HepG2 (cell line): ENCODE data around the gene MACROD2. TPM values are rescaled to one million over a fixed set of nuclear protein-coding genes. Genes with fewer than 3 reads are reported as not detected.

ENCODE experiments used
- ATAC-seq: fragments of 200-7000 bp; cut with Tn5 transposase; 3 replicates; pipeline ENCODE4 v1.9.1; 2020; ENCODE audit warnings: mild to moderate bottlenecking, moderate library complexity
- BruUV-seq: library from RNA; stranded (reverse); fragments of 400-500 nt; replicated peaks from 2 replicates; lab custom pipeline; 2021; lab: Mats Ljungman, UMichigan
- CTCF ChIA-PET: fragments of 300-600 bp; formaldehyde crosslinking; extraction: SDS; loops from one replicate; lab custom pipeline; 2021; ENCODE audit warnings: low total read pairs, inconsistent platforms, low intra/inter-chr PET ratio; lab: Yijun Ruan, JAX
- POLR2A ChIA-PET: fragments of 350-600 bp; sonication (Branson Sonifier 250); formaldehyde crosslinking; loops from one replicate; lab custom pipeline; 2020; ENCODE audit warnings: antibody characterized with exemption, inconsistent platforms; lab: Yijun Ruan, JAX
- DNase-seq: peaks from one replicate; pipeline ENCODE4 v3.0.0-alpha.2; 2015; ENCODE audit warnings: low spot score
- FAIRE-seq: peaks from 3 replicates; lab custom pipeline; 2011; peaks lifted over from hg19 to GRCh38; lab: Jason Lieb, UNC
- H2AFZ ChIP-seq: one replicate; pipeline ENCODE4 v1.6.1; 2011; ENCODE audit warnings: low read length, inconsistent platforms
- H3K27ac ChIP-seq: fragments of 300-600 bp; 3 replicates; pipeline ENCODE4 v1.8.0; 2011; ENCODE audit warnings: mixed run types, mild to moderate bottlenecking, mixed read lengths, low read length, inconsistent platforms; ENCODE audit not compliant: insufficient read depth; ENCODE audit errors: extremely low read length
- H3K27me3 ChIP-seq, 2 experiments: fragments of 200-600 bp in 1 of 2; 2 replicates in 1 of 2; 3 replicates in 1 of 2; pipeline versions ENCODE4 v1.6.0 to v1.8.0; 2011; ENCODE audit warnings: low read length in 2 of 2, mild to moderate bottlenecking in 2 of 2, moderate library complexity in 2 of 2, inconsistent platforms in 1 of 2; ENCODE audit not compliant: insufficient read depth in 2 of 2, control insufficient read depth in 1 of 2
- H3K36me3 ChIP-seq, 2 experiments: fragments of 200-600 bp in 1 of 2; replicated peaks in 1 of 2; 2 replicates in 1 of 2; 3 replicates in 1 of 2; pipeline versions ENCODE4 v1.5.1 to v1.8.0; 2011; ENCODE audit warnings: low read length in 2 of 2, inconsistent platforms in 1 of 2; ENCODE audit not compliant: insufficient read depth in 2 of 2, control insufficient read depth in 1 of 2
- H3K4me1 ChIP-seq: 2 replicates; pipeline ENCODE4 v1.5.1; 2012; ENCODE audit warnings: low read length, inconsistent platforms; ENCODE audit not compliant: insufficient read depth
- H3K4me2 ChIP-seq: 2 replicates; pipeline ENCODE4 v1.6.0; 2011; ENCODE audit warnings: low read depth, low read length, inconsistent platforms
- H3K4me3 ChIP-seq, 3 experiments: fragments of 200-600 bp in 1 of 3; sonication (generic), shearing (Covaris generic) in 1 of 3; replicated peaks in 1 of 3; 2 replicates each; pipeline ENCODE4 v1.5.1; 2011 to 2016; ENCODE audit warnings: low read length in 3 of 3, inconsistent platforms in 2 of 3, low read depth in 2 of 3, mild to moderate bottlenecking in 2 of 3, control low read depth in 1 of 3, mixed read lengths in 1 of 3; ENCODE audit not compliant: insufficient read depth in 1 of 3
- H3K79me2 ChIP-seq: one replicate; pipeline ENCODE4 v1.6.1; 2011; ENCODE audit warnings: low read length, inconsistent platforms; ENCODE audit not compliant: insufficient read depth
- H3K9ac ChIP-seq: 2 replicates; pipeline ENCODE4 v1.6.0; 2011; ENCODE audit warnings: mild to moderate bottlenecking, low read depth, low read length, inconsistent platforms; ENCODE audit not compliant: insufficient read depth
- H3K9me3 ChIP-seq: 2 replicates; pipeline ENCODE4 v1.5.1; 2012; ENCODE audit warnings: mild to moderate bottlenecking, low read length
- H4K20me1 ChIP-seq: 2 replicates; pipeline ENCODE4 v1.6.0; 2011; ENCODE audit warnings: inconsistent platforms, mild to moderate bottlenecking, low read length, moderate library complexity; ENCODE audit not compliant: insufficient read depth
- BCL3 ChIP-seq: sonication (generic); formaldehyde crosslinking; IDR thresholded peaks from 2 replicates; pipeline ENCODE4 v1.5.1; 2020; ENCODE audit warnings: mild to moderate bottlenecking, missing genetic modification reagents, moderate library complexity
- CBX5 ChIP-seq: sonication (generic); formaldehyde crosslinking; IDR thresholded peaks from 2 replicates; pipeline ENCODE4 v1.4.0; 2020; ENCODE audit warnings: missing genetic modification reagents, borderline replicate concordance
- CHD4 ChIP-seq: fragments of 200-600 bp; sonication (generic); IDR thresholded peaks from 2 replicates; pipeline ENCODE4 v1.7.0; 2017; ENCODE audit warnings: mild to moderate bottlenecking, low read length, borderline replicate concordance
- GFI1 ChIP-seq: sonication (generic); formaldehyde crosslinking; IDR thresholded peaks from 2 replicates; pipeline ENCODE4 v1.5.0; 2020; ENCODE audit warnings: missing genetic modification reagents, mild to moderate bottlenecking, borderline replicate concordance
- RXRB ChIP-seq: IDR thresholded peaks from 2 replicates; pipeline ENCODE4 v1.6.1; 2016; ENCODE audit warnings: borderline replicate concordance, missing genetic modification reagents, missing compliant biosample characterization
- ZBTB3 ChIP-seq: sonication (generic); formaldehyde crosslinking; IDR thresholded peaks from 2 replicates; pipeline ENCODE4 v1.4.0; 2020; ENCODE audit warnings: low read depth, mild to moderate bottlenecking, moderate library complexity, missing genetic modification reagents, borderline replicate concordance
- ZNF256 ChIP-seq: sonication (generic); formaldehyde crosslinking; conservative IDR thresholded peaks from 2 replicates; pipeline ENCODE4 v1.4.0; 2020; ENCODE audit warnings: missing genetic modification reagents
- ZNF460 ChIP-seq: sonication (generic); formaldehyde crosslinking; IDR thresholded peaks from 2 replicates; pipeline ENCODE4 v1.5.1; 2020; ENCODE audit warnings: missing genetic modification reagents, mild to moderate bottlenecking, borderline replicate concordance
- ZNF484 ChIP-seq: sonication (generic); formaldehyde crosslinking; IDR thresholded peaks from 2 replicates; pipeline ENCODE4 v1.5.1; 2020; ENCODE audit warnings: mild to moderate bottlenecking, low read depth, missing genetic modification reagents, borderline replicate concordance
- ZNF563 ChIP-seq: sonication (generic); formaldehyde crosslinking; IDR thresholded peaks from 2 replicates; pipeline ENCODE4 v1.8.0; 2022; ENCODE audit warnings: mild to moderate bottlenecking, moderate library complexity, missing genetic modification reagents
- ZNF652 ChIP-seq: IDR thresholded peaks from 2 replicates; pipeline ENCODE4 v1.6.1; 2016; ENCODE audit warnings: low read depth, borderline replicate concordance
- WGBS: methylation state at CpG from one replicate; pipeline ENCODE4 v1.1.6; 2017; ENCODE audit warnings: low lambda C conversion rate; 5-methylcytosine and 5-hydroxymethylcytosine counted together
- in situ Hi-C: cut with HindIII; loops from 2 replicates; pipeline ENCODE4 v1.10.0; 2017; ENCODE audit warnings: low pct_unique_long_range_greater_than_20kb; ENCODE audit not compliant: extremely low pct_ligation_motif_present
- intact Hi-C: fragments of 100-400 bp; cut with micrococcal nuclease; formaldehyde crosslinking; loops from one replicate; pipeline ENCODE4 v1.10.0; 2022; ENCODE audit not compliant: unreplicated experiment
- polyA plus RNA-seq, 8 experiments: library from polyadenylated mRNA; depleted of rRNA in 3 of 8; stranded (reverse) in 7 of 8; unstranded in 1 of 8; fragments of >200 nt; fragmentation: Illumina TruSeq in 4 of 8; extraction: Trizol in 4 of 8; gene quantifications; 2 replicates each; pipeline versions ENCODE4 v1.2.1 to v1.2.3, GENCODE V29; 2011 to 2016; ENCODE audit warnings: low read depth in 4 of 8, missing spikeins in 1 of 8, mixed read lengths in 1 of 8; ENCODE audit not compliant: insufficient read depth in 1 of 8
- total RNA-seq, 5 experiments: library from RNA; depleted of rRNA; stranded (reverse); fragments of >200 nt; fragmentation: Illumina TruSeq; extraction: Trizol; gene quantifications; 2 replicates each; pipeline ENCODE4 v1.2.3, GENCODE V29; 2016; ENCODE audit warnings: low read depth in 1 of 5
- TF ChIP-seq, protein P1 (sequence below): IDR thresholded peaks from 2 replicates; pipeline ENCODE4 v1.6.1; 2016; ENCODE audit warnings: low read depth, missing genetic modification reagents, missing compliant biosample characterization

MACROD2 gene
- total and polyA plus RNA-seq, 2 of the 13 experiments (the other 11 are each of a cell fraction or from before 2014, with no cell fraction given), result 0.13 to 0.51 TPM

- BruUV-seq, result no TSS peak
- no peaks in the 10 kb centered on the region for H3K27me3 ChIP-seq
- ChIA-PET POLR2A (no interaction called here), CTCF (no interaction called here)
- no peaks in the 10 kb centered on the region for H3K4me1 ChIP-seq
- no peak overlapping the region for H3K4me2 ChIP-seq
- H2AFZ ChIP-seq, result no peak overlapping the region
- H3K9me3 ChIP-seq, result no peaks in the 10 kb centered on the region
- TF ChIP-seq ZNF256 (CRISPR knock-in tag) (no peak), ZBTB3 (no peak), ZNF484 (CRISPR knock-in tag) (no peak)
- no peak overlapping the region for H3K4me3 ChIP-seq
- FAIRE-seq, result no peak
- H4K20me1 ChIP-seq, result no peaks in the 10 kb centered on the region
- no peaks in the 10 kb centered on the region for H3K79me2 ChIP-seq
- H3K36me3 ChIP-seq, result no peaks in the 10 kb centered on the region
- no peak for ATAC-seq
- intact Hi-C loops, result no loop called here
- WGBS, result 78% methylated on average over 2 of the region's 2 CpGs
- in situ Hi-C loops, result no loop called here
- DNase-seq, result no peak
- H3K9ac ChIP-seq, result no peak overlapping the region
- no peak overlapping the region for H3K27ac ChIP-seq
Measured at GRCh38 chr20:14312001-14312400, 316.7 kb downstream of the MACROD2 start.

- Histone ChIP-seq H3K27me3 (no peaks in the 10 kb centered on the region), H3K9ac (no peak overlapping the region), H3K4me3 (no peak overlapping the region), H3K79me2 (no peaks in the 10 kb centered on the region), H4K20me1 (no peaks in the 10 kb centered on the region), H3K9me3 (no peaks in the 10 kb centered on the region), H3K4me2 (no peak overlapping the region), H3K4me1 (no peaks in the 10 kb centered on the region), H3K36me3 (no peaks in the 10 kb centered on the region), H2AFZ (no peak overlapping the region), H3K27ac (no peak overlapping the region)
- DNase-seq, result no peak
- CTCF ChIA-PET, result no interaction called here
- FAIRE-seq, result no peak
- ATAC-seq, result no peak
- 2% methylated on average over 2 of the region's 2 CpGs for WGBS
- no TSS peak for BruUV-seq
- POLR2A ChIA-PET, result no interaction called here
- in situ Hi-C loops, result no loop called here
- intact Hi-C loops, result no loop called here
- no peak for TF ChIP-seq CBX5 (CRISPR knock-in tag)
- TF ChIP-seq, protein P1, sequence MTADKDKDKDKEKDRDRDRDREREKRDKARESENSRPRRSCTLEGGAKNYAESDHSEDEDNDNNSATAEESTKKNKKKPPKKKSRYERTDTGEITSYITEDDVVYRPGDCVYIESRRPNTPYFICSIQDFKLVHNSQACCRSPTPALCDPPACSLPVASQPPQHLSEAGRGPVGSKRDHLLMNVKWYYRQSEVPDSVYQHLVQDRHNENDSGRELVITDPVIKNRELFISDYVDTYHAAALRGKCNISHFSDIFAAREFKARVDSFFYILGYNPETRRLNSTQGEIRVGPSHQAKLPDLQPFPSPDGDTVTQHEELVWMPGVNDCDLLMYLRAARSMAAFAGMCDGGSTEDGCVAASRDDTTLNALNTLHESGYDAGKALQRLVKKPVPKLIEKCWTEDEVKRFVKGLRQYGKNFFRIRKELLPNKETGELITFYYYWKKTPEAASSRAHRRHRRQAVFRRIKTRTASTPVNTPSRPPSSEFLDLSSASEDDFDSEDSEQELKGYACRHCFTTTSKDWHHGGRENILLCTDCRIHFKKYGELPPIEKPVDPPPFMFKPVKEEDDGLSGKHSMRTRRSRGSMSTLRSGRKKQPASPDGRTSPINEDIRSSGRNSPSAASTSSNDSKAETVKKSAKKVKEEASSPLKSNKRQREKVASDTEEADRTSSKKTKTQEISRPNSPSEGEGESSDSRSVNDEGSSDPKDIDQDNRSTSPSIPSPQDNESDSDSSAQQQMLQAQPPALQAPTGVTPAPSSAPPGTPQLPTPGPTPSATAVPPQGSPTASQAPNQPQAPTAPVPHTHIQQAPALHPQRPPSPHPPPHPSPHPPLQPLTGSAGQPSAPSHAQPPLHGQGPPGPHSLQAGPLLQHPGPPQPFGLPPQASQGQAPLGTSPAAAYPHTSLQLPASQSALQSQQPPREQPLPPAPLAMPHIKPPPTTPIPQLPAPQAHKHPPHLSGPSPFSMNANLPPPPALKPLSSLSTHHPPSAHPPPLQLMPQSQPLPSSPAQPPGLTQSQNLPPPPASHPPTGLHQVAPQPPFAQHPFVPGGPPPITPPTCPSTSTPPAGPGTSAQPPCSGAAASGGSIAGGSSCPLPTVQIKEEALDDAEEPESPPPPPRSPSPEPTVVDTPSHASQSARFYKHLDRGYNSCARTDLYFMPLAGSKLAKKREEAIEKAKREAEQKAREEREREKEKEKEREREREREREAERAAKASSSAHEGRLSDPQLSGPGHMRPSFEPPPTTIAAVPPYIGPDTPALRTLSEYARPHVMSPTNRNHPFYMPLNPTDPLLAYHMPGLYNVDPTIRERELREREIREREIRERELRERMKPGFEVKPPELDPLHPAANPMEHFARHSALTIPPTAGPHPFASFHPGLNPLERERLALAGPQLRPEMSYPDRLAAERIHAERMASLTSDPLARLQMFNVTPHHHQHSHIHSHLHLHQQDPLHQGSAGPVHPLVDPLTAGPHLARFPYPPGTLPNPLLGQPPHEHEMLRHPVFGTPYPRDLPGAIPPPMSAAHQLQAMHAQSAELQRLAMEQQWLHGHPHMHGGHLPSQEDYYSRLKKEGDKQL, result no peak
- no peak for TF ChIP-seq CHD4
- TF ChIP-seq RXRB (CRISPR knock-in tag), result no peak
- no peak for TF ChIP-seq GFI1 (CRISPR knock-in tag)
- no peak for TF ChIP-seq ZNF563 (CRISPR knock-in tag)
- TF ChIP-seq ZNF460, result no peak
- no peak for TF ChIP-seq BCL3 (CRISPR knock-in tag)
- TF ChIP-seq ZNF652 (CRISPR knock-in tag), result no peak
Measured at GRCh38 chr20:14313341-14314020, 318.2 kb downstream of the MACROD2 start.
